Measurements from ENCODE around the gene SCUBE1.

SCUBE1 gene

DNA sequence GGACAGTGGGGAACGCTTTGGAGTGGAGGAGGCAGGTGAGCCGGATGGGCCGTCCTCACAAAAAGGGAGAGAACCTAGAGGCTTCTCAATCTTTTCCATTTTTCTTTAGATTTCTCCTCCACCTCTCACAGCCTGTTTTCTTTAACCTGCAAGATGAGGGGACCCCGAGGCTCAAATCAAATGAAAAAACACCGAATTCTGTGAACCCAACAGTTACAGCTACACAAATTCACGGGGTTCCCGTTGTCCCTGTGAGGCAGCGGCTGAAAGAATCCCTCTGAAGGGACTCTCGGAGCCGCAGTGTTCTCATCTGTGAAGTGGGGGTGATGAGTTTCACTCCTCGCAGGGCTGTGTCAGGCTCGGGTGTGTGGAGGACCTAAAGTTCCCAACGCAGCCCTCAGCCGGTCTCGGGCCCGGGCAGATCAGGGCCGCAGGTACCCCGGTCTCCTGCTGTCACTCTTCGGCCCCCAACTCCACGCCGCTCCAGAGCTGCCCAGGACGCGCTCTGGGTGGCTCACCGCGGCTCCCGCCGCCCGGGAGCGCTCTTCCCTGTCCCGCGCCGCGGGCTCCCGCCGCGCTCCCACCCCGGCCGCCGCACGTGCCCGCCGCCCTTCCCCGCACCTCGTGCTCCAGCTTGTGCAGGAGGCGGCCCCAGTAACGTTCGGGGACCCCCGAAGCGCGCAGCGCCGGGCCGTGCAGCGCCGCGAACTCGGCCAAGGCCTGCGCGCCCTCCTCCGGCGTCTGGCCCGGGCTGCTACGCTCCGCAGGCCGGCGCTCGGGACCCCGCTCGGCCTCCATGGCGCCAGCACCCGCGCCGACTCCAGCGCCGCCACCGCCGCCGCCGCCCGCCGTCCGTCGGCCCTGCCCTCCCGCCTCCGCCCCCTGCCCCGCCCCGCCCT lies 156.7 kb downstream of the SCUBE1 start, which contains the start of gene TTLL12:
Gene TTLL12, minus strand, starts transcription at position 863 of the 899 bp plus-strand sequence. Its CDS starts 65 bp downstream, at position 798.
- Histone ChIP-seq H3K9ac (ENCODE audit: insufficient read length) (peak within 1 kb of the TSS; percentile 96), H3K4me3 (peak within 1 kb of the TSS; percentile 98), H3K36me3 (ENCODE audit: insufficient read depth, low read length) (peaks cover 11% of the 10 kb centered on the region; the same call in 1 of the 2 replicates), H3K9me3 (ENCODE audit: low read depth, low read length) (no peaks in the 10 kb centered on the region), H3K27ac (peak within 1 kb of the TSS; percentile 92)
- no peak for TF ChIP-seq FOXP2 (optimal IDR thresholded peaks at IDR 0.05; ENCODE audit: control extremely low read depth, extremely low read length, insufficient read depth)
- TF ChIP-seq EZH2 (IDR thresholded peaks at IDR 0.05) = no peak
- TF ChIP-seq POLR2AphosphoS5 (IDR thresholded peaks at IDR 0.05; ENCODE audit: borderline replicate concordance, low read depth, low read length) = no peak
- no peak for DNase-seq (ENCODE audit: low read depth, low spot score)

GRCh38 chr22:43185860-43186261 lies 157.3 kb downstream of the SCUBE1 start:
- no peak overlapping the region for H3K27ac ChIP-seq
- TF ChIP-seq EZH2 (IDR thresholded peaks at IDR 0.05) (no peak), POLR2AphosphoS5 (IDR thresholded peaks at IDR 0.05; ENCODE audit: borderline replicate concordance, low read depth, low read length) (no peak), FOXP2 (optimal IDR thresholded peaks at IDR 0.05; ENCODE audit: control extremely low read depth, extremely low read length, insufficient read depth) (no peak)
- peak overlapping the region; percentile 96 for H3K9ac ChIP-seq (ENCODE audit: insufficient read length)
- DNase-seq (ENCODE audit: low read depth, low spot score) = no peak
- H3K4me3 ChIP-seq = peak overlapping the region; percentile 98
- H3K36me3 ChIP-seq (ENCODE audit: insufficient read depth, low read length) = peaks cover 15% of the 10 kb centered on the region; the same call in 1 of the 2 replicates
- H3K9me3 ChIP-seq (ENCODE audit: low read depth, low read length) = no peaks in the 10 kb centered on the region

DNA sequence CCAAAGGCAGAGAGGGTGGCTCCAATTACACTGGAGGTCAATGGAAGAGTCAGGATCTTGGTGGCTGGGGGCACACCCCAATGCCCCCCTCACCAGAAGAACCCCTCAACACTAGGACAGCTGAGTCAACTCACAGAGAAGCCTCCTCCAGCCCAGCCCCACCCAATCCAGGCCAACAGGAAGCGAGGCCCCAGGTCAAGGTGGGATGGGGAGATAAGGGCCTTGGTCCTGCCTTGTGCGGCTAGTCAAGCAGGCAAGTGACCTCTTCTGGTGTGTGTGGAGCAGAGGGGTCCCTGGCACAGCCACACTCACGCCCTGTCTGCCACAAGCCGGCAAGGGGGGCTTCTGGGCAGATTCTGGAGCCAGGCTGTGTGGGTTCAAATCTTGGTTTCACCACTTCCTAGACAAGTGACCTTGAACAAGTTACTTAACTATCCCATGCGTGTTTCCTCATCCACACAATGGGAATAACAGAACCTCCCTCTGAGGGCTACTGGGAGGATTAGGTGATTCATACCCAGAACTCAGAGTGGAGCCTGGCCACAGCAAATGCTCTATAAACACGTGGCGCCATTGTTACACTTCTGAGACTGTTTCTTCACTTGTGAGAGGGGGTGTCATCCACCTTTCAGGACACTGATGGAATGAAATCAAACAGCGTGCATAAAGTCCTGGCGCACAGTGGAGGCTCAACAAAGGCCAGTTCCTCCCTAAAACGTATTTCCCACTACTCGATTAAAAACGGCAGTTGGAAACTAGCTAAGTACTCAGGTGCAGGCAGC lies 159.5 kb downstream of the SCUBE1 start:
- no peak overlapping the region for H3K27ac ChIP-seq
- peaks cover 37% of the 10 kb centered on the region for H3K36me3 ChIP-seq (ENCODE audit: insufficient read depth, low read length)
- no peak for DNase-seq (ENCODE audit: low read depth, low spot score)

GRCh38 chr22:43182726-43183125 lies 160.4 kb downstream of the SCUBE1 start:
- Histone ChIP-seq H3K4me3 (no peak overlapping the region), H3K27ac (no peak overlapping the region), H3K9ac (ENCODE audit: insufficient read length) (no peak overlapping the region), H3K9me3 (ENCODE audit: low read depth, low read length) (no peaks in the 10 kb centered on the region), H3K36me3 (ENCODE audit: insufficient read depth, low read length) (peaks cover 40% of the 10 kb centered on the region)
- DNase-seq (ENCODE audit: low read depth, low spot score) = no peak
- TF ChIP-seq POLR2AphosphoS5 (IDR thresholded peaks at IDR 0.05; ENCODE audit: borderline replicate concordance, low read depth, low read length) (no peak), FOXP2 (optimal IDR thresholded peaks at IDR 0.05; ENCODE audit: control extremely low read depth, extremely low read length, insufficient read depth) (no peak), EZH2 (IDR thresholded peaks at IDR 0.05) (no peak)

More for the DNA sequence above, 159.5 kb downstream of the SCUBE1 start:
- no peak for TF ChIP-seq FOXP2 (optimal IDR thresholded peaks at IDR 0.05; ENCODE audit: control extremely low read depth, extremely low read length, insufficient read depth)
- H3K4me3 ChIP-seq = no peak overlapping the region
- no peak overlapping the region for H3K9ac ChIP-seq (ENCODE audit: insufficient read length)
- H3K9me3 ChIP-seq (ENCODE audit: low read depth, low read length) = no peaks in the 10 kb centered on the region

- TF ChIP-seq EZH2 (IDR thresholded peaks at IDR 0.05) (no peak), FOXP2 (optimal IDR thresholded peaks at IDR 0.05; ENCODE audit: control extremely low read depth, extremely low read length, insufficient read depth) (no peak), POLR2AphosphoS5 (IDR thresholded peaks at IDR 0.05; ENCODE audit: borderline replicate concordance, low read depth, low read length) (no peak)
- Histone ChIP-seq H3K9ac (ENCODE audit: insufficient read length) (no peak overlapping the region), H3K9me3 (ENCODE audit: low read depth, low read length) (no peaks in the 10 kb centered on the region), H3K27ac (no peak overlapping the region), H3K36me3 (ENCODE audit: insufficient read depth, low read length) (peaks cover 44% of the 10 kb centered on the region), H3K4me3 (no peak overlapping the region)
- DNase-seq (ENCODE audit: low read depth, low spot score) = no peak
Measured at GRCh38 chr22:43182118-43182517, 161.1 kb downstream of the SCUBE1 start.

DNA sequence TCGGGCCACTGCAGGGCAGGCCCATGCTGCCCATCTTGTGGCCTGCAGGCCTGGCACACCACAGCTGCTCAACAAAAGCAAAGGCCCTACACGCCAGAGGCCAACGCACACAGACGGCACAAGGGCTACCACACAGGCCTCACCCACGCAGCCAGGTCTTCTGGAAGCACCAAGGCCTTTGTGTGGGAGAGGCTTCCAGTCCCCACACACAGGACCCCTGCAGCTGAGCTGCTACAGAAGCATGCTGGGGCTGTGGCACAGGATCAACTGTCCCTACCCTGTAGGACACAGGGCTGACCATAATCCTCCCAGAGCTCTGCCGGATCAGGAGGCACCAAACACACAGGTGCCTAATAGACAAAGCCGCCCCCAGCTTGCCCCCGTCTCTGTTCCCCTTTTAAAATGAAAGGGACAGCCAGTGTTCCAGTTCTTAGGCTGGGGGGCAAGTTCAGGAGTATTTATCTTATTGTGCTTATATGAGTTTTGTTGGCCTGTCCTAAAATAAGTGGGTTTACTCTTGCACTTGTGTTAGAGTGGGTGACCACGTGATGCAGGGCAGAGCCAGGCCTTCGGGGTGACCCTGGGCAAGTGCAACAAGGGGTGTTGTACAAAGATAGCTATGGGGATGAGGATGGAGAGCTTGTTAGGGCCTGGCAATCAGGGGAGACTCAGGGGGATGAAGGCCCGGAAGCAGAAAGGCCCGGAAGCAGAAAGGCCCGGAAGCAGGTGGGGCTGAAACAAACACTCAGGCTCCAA lies 161.7 kb downstream of the SCUBE1 start:
- no peak for DNase-seq (ENCODE audit: low read depth, low spot score)
- TF ChIP-seq EZH2 (IDR thresholded peaks at IDR 0.05) = no peak
- no peak for TF ChIP-seq FOXP2 (optimal IDR thresholded peaks at IDR 0.05; ENCODE audit: control extremely low read depth, extremely low read length, insufficient read depth)
- no peak for TF ChIP-seq POLR2AphosphoS5 (IDR thresholded peaks at IDR 0.05; ENCODE audit: borderline replicate concordance, low read depth, low read length)
- Histone ChIP-seq H3K4me3 (no peak overlapping the region), H3K9me3 (ENCODE audit: low read depth, low read length) (no peaks in the 10 kb centered on the region), H3K27ac (no peak overlapping the region), H3K36me3 (ENCODE audit: insufficient read depth, low read length) (peaks cover 44% of the 10 kb centered on the region), H3K9ac (ENCODE audit: insufficient read length) (no peak overlapping the region)

DNA sequence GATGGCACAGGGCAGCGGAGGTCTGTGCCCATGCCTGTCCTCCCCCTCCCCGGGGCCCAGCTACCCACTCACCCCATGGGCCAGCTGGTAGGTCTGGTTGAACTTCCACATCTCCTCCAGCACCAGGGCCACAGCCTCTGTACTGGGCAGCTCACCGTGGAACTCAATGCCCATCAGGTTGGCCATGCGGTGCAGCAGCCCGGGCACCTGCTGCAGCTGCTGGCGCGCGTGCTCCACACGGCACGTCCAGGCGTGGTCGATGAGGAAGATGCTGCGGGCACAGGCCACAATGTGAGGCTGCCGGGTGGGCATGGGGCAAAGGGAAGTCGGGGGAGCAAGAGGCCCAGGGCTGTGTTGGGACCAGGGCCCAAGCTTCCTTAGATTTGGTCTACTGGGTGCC lies 162.5 kb downstream of the SCUBE1 start:
- no peak overlapping the region for H3K9ac ChIP-seq (ENCODE audit: insufficient read length)
- TF ChIP-seq FOXP2 (optimal IDR thresholded peaks at IDR 0.05; ENCODE audit: control extremely low read depth, extremely low read length, insufficient read depth) = no peak
- no peak for TF ChIP-seq EZH2 (IDR thresholded peaks at IDR 0.05)
- TF ChIP-seq POLR2AphosphoS5 (IDR thresholded peaks at IDR 0.05; ENCODE audit: borderline replicate concordance, low read depth, low read length) = no peak
- no peak for DNase-seq (ENCODE audit: low read depth, low spot score)
- H3K4me3 ChIP-seq = no peak overlapping the region
- no peak overlapping the region for H3K27ac ChIP-seq
- no peaks in the 10 kb centered on the region for H3K9me3 ChIP-seq (ENCODE audit: low read depth, low read length)
- peaks cover 48% of the 10 kb centered on the region for H3K36me3 ChIP-seq (ENCODE audit: insufficient read depth, low read length)

GRCh38 chr22:43179911-43180195 lies 163.3 kb downstream of the SCUBE1 start:
- Histone ChIP-seq H3K9me3 (ENCODE audit: low read depth, low read length) (no peaks in the 10 kb centered on the region), H3K4me3 (no peak overlapping the region), H3K27ac (no peak overlapping the region), H3K9ac (ENCODE audit: insufficient read length) (no peak overlapping the region), H3K36me3 (ENCODE audit: insufficient read depth, low read length) (peaks cover 55% of the 10 kb centered on the region)
- no peak for TF ChIP-seq FOXP2 (optimal IDR thresholded peaks at IDR 0.05; ENCODE audit: control extremely low read depth, extremely low read length, insufficient read depth)
- no peak for TF ChIP-seq POLR2AphosphoS5 (IDR thresholded peaks at IDR 0.05; ENCODE audit: borderline replicate concordance, low read depth, low read length)
- TF ChIP-seq EZH2 (IDR thresholded peaks at IDR 0.05) = no peak
- DNase-seq (ENCODE audit: low read depth, low spot score) = no peak
